GM19395 (cell line): ENCODE results near the gene CASP9.
"Not testable (repeated sequence)": the region's sequence is repeated elsewhere in the genome, so short reads cannot be mapped to it uniquely, and the experiment has no call there.

Source experiments
- ATAC-seq: cut with Tn5 transposase; IDR thresholded peaks from one replicate; pipeline ENCODE4 v1.9.1; 2021; ENCODE audit warnings: mild to moderate bottlenecking, moderate library complexity; ENCODE audit not compliant: unreplicated experiment

The CASP9 gene

DNA sequence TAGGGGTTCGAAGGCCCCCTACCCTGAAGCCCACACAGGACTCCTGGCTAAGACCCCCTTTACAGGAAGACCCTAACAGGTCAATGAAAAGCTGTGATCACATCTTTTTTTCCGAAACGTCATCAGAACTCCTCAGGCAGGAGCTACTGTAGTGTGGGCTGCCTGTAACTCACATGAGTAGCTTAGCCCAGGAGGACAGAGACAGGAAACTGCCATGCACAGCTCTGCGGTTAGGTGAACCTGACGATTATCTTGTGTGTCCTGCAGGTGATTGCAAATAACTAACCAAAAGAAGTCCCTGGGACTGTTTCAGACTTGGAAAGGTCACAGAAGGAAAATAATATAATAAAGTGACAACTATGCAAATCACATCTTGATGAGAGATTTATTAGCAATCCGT is 52.3 kb downstream of the CASP9 start:
- ATAC-seq: not testable (repeated sequence)

DNA sequence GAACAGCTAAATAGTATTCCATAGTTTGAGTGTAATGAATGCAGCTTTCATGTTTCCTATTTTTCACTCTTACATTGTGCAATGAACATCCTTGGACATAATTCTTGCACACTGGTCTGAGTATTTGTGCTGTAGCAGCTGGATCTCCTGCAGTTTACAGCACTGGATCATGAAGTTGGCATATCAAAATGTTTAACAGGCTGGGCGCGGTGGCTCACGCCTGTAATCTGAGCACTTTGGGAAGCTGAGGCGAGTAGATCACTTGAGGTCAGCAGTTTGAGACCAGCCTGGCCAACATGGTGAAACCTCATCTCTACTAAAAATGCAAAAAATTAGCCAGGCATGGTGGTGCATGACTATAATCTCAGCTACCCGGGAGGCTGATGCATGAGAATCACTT is 52.9 kb downstream of the CASP9 start:
- not testable (repeated sequence) for ATAC-seq

DNA sequence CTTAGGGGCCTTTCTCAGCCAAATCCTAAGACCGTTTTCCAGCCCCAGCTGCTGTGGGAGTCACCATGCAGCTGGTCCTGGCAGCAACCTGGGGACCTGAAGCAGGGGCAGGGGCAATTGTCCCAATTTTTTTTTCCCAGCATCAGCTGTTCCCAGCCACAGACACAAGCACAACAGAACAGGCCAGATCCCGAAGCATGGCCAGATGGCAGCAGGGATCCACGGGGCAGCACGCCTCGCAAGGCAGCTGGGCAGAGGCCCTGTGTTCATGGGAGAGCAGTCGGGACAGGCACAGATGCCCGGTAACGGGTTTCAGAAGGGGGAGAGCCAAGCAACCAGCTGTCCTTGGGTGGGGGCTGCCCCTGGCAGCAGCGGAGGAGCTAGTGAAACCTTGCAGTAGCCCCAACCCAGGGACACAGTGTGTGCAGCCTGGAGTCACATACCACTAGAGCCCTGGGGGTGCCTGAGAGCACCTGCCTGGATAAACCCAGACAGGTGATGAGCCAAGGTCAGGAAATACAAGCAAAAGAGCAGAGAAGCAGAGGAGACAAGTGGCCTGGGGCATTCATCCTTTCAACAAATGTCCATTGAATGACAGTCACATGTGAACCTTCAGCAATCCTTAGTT is 54.1 kb downstream of the CASP9 start:
- ATAC-seq: not testable (repeated sequence)

DNA sequence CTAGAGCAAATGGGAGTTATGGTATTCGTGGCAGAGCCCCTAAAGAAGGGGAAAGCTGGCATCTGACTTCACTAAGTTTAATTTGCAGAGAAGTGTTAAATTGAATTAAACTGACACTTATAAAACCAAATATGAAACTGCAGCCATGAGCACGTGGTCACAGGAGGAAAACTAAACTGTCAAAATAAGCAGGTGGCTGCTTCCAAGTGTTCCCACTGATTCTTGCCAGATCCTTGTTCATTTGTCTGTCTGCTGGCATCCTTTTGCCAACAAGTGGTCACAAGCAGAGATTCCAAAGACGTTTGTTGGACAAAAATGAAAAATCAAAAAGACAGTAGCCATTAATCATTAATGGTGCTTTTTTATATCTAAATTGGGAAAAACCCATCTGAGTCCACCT is 54.7 kb downstream of the CASP9 start:
- no peak for ATAC-seq

DNA sequence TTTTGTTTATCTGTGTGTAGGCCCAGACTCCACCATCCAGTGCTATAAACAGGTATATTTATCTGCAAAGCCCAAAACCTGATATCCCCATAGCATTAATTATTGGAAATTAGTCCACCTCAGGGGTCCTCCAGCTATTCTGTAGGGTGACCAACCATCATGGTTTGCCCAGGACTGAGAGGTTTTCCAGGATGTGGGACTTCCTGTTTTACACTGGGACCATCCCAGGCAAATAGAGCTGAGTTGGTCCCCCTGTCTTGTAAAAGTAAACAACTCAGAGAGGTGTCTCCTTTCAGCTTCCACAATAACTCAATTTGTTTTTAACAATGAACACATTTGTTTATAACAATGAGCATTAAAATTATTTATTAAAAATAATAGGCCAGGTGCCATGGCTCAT is 55.9 kb downstream of the CASP9 start:
- no peak for ATAC-seq

DNA sequence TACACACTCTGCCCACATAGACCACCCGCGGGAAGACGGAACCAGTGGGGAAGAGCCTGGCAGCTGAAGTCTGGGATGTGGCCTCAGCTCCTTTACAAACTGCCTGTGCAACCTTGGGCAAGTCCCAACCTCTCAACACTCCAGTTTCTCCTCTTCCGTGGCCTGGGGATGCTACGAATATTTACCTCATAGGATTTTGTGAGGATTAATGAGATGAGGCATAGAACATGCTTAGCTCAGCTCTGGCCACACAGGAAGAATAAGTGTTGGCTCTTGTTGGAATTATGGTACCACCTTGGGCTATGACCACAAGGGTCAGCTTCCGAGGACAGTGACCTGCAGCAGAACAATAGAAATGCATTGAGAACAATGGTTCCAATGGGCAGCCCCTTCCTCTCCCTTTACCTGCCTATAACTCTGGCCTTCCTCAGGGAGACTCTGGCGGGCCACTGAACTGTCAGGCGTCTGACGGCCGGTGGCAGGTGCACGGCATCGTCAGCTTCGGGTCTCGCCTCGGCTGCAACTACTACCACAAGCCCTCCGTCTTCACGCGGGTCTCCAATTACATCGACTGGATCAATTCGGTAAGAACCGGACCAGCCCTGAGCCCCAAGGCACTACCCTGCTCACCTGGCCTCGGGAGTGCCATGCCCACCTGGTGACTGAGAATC is 56.9 kb downstream of the CASP9 start:
- ATAC-seq: not testable (repeated sequence)

DNA sequence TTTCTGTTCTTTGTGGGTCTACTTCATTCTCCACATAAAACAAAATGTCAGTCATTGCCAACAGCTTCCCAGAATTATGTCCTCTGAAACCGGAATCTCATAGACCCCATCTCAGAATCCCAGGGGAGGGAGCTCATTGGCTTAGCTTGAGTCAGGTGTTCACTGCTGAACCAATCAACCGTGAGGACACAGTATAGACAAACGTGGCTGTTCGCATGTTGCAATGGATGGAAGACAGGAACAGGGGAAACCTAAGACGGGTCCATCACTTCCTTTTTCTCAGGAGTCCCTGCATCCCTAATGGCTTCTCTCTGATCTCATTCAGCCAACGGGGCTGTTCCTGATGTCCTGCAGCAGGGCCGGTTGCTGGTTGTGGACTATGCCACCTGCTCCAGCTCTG is 58.3 kb downstream of the CASP9 start:
- ATAC-seq: no peak

DNA sequence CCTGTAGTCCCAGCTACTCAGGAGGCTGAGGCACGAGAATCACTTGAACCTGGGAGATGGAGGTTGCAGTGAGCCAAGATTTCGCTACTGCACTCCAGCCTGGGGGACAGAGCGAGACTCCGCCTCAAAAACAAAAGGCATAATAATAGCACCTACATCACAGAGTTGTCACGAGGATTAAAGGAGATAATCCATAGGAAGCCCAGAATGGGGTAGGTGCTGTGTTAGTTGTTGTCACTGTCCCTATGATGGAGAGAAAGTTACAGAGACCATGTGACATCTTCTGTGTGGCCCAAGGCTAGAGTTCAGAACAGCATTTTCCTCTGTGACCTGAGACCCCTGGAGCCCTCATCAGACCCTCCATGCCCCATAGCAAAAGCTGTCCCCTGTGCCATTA is 60.1 kb downstream of the CASP9 start:
- not testable (repeated sequence) for ATAC-seq

DNA sequence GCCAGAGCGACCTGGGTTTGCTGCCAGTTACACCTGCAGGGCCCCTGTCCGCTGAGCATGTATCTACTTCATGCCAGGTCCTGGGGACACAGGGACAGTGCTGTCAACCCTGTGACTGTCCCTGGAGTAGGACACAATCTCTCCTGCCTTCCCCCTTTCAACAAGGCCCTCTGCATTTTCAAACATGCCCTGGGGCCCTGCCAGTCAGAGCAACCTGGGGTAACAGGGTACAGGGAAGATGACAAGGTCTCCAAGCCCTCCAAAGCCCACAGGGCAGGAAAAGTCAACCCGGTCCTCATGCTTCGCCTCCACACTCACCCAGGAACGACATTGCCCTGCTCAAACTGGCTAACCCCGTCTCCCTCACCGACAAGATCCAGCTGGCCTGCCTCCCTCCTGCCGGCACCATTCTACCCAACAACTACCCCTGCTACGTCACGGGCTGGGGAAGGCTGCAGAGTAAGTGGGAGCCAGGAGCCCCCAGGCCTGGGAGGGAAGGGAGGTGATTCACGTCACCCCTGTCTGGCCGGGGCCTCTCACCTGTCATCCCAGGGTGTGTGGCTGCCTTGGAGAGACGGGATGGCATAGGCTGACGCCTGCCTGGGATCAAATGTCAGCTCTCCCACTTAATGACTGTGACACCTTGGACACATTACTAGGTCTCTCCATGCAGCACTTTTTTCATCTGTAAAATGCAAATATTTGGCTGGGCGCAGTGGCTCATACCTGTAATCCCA is 60.8 kb downstream of the CASP9 start:
- not testable (repeated sequence) for ATAC-seq

DNA sequence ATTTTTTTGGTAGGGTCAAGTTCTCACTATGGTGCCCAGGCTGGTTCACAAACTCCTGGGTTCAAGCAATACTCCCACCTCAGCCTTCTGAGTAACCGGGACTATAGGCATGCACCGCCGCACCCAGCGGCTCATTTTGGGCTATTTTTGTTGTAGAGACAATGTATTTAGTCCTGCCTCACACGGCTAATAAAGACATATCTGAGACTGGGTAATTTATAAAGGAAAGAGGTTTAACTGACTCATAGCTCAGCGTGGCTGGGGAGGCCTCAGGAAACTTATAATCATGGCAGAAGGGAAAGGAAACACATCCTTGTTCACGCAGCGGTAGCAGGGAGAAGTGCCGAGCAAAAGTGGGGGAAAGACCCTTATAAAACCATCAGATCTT is 63.3 kb downstream of the CASP9 start:
- ATAC-seq: no peak

DNA sequence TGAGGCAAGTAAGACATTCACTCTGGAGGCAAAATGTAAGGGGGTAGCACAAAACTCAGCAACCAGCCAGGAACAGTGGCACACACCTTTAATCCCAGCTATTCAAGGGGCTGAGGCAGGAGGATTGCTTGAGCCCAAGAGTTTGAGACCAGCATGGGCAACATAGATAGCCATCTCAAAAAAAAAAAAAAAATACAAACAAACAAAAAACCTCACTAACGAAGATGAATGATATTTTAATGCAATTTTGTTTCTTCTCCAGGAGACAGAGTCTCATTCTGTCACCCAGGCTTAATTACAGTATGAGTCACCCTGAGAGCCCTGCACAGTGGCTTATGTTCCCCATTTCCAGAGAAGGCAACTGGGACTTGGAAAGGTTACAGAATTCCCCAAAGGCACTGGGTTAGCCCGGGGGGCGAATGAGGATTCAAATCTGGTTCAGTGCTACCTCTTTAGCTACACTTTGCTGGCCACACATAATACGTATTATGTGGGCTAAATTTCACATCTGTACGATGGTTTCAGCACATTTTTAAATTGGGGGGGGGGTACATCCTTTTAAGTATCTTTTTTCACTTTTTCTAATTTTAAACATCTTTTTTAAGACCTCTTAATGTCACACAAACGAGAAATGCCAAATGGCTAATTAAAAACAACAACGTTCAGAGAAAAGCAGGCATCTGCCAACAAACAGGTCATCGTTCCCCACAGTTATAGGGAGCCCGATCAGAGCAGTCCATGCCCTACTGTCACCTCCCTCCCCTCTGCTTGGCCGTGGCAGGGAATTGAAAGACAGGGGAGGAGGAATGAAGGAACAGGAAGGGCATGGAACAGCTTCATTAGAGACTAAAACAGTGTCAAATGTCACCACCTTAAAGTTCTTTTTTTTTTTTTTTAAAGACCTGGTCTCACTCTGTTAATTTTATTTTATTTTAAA is 64.0 kb downstream of the CASP9 start:
- no peak for ATAC-seq

DNA sequence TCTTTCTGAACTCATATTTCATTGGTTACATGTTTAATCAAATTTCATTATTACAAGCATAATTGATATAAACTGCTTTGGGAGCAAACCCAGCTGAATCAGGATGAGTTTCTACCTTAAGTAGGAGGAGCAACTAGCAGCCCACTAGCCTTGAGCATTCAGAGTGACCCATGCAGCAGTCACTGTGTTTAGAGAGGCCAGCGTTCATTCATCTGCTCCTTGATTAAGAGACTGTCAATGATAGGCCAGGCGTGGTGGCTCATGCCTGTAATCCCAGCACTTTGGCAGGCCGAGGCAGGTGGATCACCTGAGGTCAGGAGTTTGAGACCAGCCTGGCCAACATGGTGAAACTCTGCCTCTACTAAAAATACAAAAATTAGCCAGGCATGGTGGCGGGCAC is 65.6 kb downstream of the CASP9 start:
- ATAC-seq: not testable (repeated sequence)

DNA sequence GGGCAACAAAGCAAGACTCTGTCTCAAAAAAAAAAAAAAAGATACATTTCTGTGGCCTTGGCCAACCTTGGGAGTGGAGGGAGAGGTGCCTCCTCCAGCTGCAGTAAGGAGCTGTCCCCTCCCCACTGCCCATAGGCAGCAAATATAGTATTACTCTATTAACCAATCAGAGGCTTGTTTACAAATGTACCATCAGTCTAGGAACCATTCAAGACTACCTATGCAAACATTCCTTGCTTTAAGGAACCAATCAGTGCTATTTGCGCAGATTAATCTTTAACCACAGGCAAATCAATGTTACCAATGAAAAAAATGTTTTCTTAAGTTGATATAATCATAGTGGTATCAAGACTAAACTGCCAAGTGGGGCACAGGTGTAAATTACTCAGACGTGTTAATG is 66.4 kb downstream of the CASP9 start:
- ATAC-seq: no peak

DNA sequence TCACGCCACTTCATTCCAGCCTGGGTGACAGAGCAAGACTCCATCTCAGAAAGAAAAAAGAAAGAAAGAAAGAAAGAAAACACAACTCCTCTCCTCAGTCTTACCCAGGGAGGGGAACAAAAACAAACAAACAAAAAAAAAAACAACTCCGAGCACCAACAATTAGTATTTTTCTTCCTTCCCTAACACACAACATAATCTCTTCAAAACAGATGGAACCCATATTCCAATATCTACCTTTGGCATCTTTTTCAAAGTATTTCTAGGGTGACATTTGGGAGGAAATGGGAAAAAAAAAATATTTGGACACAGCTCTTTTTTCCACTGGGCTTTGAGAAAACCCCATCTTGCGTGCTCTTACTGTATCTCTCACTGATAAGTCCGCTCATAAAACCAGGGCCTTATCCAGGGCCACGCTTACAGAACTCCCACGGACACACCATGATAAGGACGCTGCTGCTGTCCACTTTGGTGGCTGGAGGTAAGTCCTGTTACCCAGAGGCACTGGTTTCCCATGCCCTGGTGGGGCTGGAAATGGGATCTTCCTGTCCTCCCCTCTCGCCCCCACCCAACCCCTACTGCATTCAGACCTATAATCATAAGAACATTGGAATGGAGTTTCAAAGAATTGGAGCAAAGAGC is 67.6 kb downstream of the CASP9 start, which contains the start of gene CELA2A:
TSS of gene CELA2A (plus strand) at position 420 of the 642 bp plus-strand sequence. CDS start at position 442, 22 bp downstream.
- ATAC-seq: no peak

DNA sequence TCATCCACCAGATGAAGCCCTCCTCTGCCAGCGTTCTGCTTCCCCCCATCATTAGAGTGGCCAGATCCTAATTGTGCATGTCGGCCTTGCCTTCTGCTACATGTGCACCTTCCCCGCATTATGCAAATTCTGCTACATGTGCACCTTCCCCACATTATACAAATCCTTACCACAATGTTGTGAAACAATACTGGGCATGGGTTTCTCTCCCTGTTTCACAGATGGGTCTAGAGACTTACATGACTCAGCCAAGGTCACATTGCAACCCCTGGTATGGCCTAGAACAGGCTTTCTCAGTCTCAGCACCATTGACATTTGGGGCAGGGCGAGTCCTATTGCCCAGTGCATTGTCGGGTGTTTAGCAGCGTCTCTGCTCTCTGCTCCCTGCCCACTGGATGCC is 68.5 kb downstream of the CASP9 start:
- ATAC-seq: no peak

DNA sequence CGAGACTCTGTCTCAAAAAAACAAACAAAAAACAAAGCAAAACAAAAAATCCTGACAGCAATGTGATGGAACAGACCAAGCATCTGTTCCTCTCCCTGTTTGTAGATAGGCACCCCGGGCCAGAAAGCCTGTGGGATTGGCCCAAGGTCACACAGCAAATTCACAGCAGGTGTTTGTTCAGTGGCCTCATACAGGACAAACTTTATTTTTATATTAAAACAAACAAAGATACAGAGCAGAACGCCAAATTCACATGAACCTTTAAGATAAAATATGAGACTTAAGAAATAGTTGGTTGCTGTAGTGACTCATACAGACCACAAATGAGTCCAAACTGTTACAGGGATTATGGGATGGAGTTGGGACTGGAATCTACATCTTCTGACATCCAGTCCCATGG is 69.8 kb downstream of the CASP9 start:
- no peak for ATAC-seq

DNA sequence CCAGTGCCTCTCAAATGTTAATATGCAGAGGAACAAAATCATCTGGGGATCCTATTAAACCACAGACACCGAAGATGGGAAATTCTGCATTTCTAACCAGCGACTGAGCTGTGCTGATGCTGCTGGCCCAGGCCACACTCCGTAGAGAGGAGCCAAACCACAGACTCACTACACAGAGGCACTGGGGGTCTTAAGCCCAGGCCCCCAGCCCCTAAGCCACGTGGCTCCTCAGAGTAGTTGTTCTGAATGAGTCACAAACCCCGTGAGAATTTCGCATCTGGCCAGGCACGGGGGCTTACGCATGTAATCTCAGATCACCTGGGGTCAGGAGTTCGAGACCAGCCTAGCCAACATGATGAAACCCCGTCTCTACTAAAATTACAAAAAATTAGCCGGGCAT is 70.3 kb downstream of the CASP9 start:
- no peak for ATAC-seq

DNA sequence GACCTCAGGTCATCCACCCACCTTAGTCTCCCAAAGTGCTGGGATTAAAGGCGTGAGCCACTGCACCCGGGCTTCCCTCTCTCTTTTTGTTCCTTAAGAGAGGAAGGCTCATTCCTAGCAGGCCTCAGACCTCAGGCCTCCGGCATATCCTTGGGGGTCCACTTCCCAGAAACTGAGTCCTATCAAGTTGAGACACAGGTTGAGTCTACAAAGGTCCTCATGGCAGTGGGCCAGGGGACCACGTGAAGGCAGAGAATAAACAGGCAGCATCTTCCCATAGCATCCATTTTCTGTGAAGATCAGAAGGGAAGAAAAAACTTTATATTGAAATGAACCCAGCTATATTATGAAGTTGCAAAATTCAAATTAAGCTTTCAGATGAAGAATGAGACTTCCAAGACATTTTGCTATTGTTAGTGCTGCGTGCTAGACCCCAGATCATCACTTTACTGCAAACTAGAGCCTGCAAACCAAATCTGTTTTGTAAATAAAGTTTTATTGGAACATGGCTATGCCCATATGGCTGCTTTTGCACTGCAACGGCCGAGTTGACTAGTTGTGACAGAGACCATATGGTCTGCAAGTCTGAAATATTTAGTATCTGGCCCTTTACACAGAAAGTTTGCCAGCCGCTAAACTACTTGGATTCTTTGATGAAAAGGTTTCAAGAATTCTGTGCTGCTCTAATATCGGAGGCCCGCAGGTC is 71.0 kb downstream of the CASP9 start:
- no peak for ATAC-seq

DNA sequence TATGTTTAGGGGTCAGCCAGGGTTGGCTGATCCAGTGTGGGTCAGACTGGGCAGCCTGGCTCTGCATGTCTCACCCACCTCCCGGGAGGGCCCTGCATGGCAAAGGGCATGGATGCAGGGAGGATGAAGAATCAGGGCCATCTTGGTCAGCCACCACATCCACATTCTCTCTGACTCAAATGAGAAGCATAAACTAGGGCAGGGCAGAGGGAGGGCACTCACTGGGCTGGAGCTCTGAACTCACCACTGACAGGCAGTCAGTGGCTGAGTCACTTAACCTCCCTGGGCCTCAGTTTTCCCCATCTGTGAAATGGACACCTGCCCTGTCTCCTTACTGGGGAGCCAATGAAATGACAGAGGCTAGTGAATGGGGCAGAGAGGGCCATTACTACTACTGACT is 71.8 kb downstream of the CASP9 start:
- ATAC-seq: no peak
